Ishikawa (cell line): Measurements from ENCODE around the gene PRR20G.

Experiments used
- CEBPB ChIP-seq: IDR thresholded peaks from 2 replicates; pipeline ENCODE4 v1.6.1; 2012
- CREB1 ChIP-seq: IDR thresholded peaks from 2 replicates; pipeline ENCODE4 v1.6.1; 2012; ENCODE audit warnings: low read depth
- EGR1 ChIP-seq: IDR thresholded peaks from 2 replicates; pipeline ENCODE4 v1.6.1; 2012
- EP300 ChIP-seq: IDR thresholded peaks from 2 replicates; pipeline ENCODE4 v1.6.1; 2012; ENCODE audit warnings: borderline replicate concordance
- FOXM1 ChIP-seq: IDR thresholded peaks from 2 replicates; pipeline ENCODE4 v1.6.1; 2012; ENCODE audit warnings: low read depth, borderline replicate concordance
- MAX ChIP-seq: IDR thresholded peaks from 2 replicates; pipeline ENCODE4 v1.6.1; 2012
- NFIC ChIP-seq: IDR thresholded peaks from 2 replicates; pipeline ENCODE4 v1.6.1; 2012
- RAD21 ChIP-seq: IDR thresholded peaks from 2 replicates; pipeline ENCODE4 v1.6.1; 2012; ENCODE audit warnings: low read depth
- REST ChIP-seq: IDR thresholded peaks from 2 replicates; pipeline ENCODE4 v1.6.1; 2012; ENCODE audit warnings: low read depth, mild to moderate bottlenecking
- TAF1 ChIP-seq: IDR thresholded peaks from 2 replicates; pipeline ENCODE4 v1.6.1; 2012; ENCODE audit warnings: low read depth, mild to moderate bottlenecking
- TCF12 ChIP-seq: IDR thresholded peaks from 2 replicates; pipeline ENCODE4 v1.6.1; 2012; ENCODE audit warnings: low read depth
- TEAD4 ChIP-seq: IDR thresholded peaks from 2 replicates; pipeline ENCODE4 v1.6.1; 2012
- USF1 ChIP-seq: IDR thresholded peaks from 2 replicates; pipeline ENCODE4 v1.6.1; 2012
- YY1 ChIP-seq: IDR thresholded peaks from 2 replicates; pipeline ENCODE4 v1.6.1; 2012; ENCODE audit warnings: low read depth
- ZBTB7A ChIP-seq: IDR thresholded peaks from 2 replicates; pipeline ENCODE4 v1.6.1; 2012; ENCODE audit warnings: low read depth

PRR20G gene

GRCh38 chr3:127254033-127254644, 33.7 kb downstream of the PRR20G start:
- TF ChIP-seq TCF12 (no peak), FOXM1 (no peak), USF1 (no peak), CEBPB (no peak), TAF1 (no peak), YY1 (no peak), EGR1 (no peak), TEAD4 (no peak)

- TF ChIP-seq REST: no peak
- no peak for TF ChIP-seq NFIC
- TF ChIP-seq EGR1: no peak
- TF ChIP-seq RAD21: no peak
- no peak for TF ChIP-seq YY1
- TF ChIP-seq TEAD4: no peak
- TF ChIP-seq USF1: no peak
- no peak for TF ChIP-seq TAF1
- no peak for TF ChIP-seq CEBPB
- no peak for TF ChIP-seq ZBTB7A
Measured at GRCh38 chr3:127253491-127253890, 34.4 kb downstream of the PRR20G start.

GRCh38 chr3:127252446-127252845, 35.4 kb downstream of the PRR20G start:
- TF ChIP-seq MAX (no peak), TAF1 (no peak), CREB1 (no peak), CEBPB (no peak), USF1 (no peak)

- TF ChIP-seq REST (no peak), ZBTB7A (no peak), EP300 (no peak), USF1 (no peak), CREB1 (no peak), YY1 (no peak), CEBPB (no peak), TCF12 (no peak), RAD21 (no peak), EGR1 (no peak), FOXM1 (no peak), NFIC (no peak), TAF1 (no peak), MAX (no peak), TEAD4 (no peak)
Measured at GRCh38 chr3:127250032-127250431, 37.8 kb downstream of the PRR20G start.

GRCh38 chr3:127247292-127247691, 40.6 kb downstream of the PRR20G start:
- TF ChIP-seq REST: no peak
- no peak for TF ChIP-seq USF1
- TF ChIP-seq TAF1: no peak
- no peak for TF ChIP-seq CEBPB
- TF ChIP-seq EGR1: no peak
- no peak for TF ChIP-seq CREB1
